ENCODE results near the gene OTOG.

Gene OTOG

DNA sequence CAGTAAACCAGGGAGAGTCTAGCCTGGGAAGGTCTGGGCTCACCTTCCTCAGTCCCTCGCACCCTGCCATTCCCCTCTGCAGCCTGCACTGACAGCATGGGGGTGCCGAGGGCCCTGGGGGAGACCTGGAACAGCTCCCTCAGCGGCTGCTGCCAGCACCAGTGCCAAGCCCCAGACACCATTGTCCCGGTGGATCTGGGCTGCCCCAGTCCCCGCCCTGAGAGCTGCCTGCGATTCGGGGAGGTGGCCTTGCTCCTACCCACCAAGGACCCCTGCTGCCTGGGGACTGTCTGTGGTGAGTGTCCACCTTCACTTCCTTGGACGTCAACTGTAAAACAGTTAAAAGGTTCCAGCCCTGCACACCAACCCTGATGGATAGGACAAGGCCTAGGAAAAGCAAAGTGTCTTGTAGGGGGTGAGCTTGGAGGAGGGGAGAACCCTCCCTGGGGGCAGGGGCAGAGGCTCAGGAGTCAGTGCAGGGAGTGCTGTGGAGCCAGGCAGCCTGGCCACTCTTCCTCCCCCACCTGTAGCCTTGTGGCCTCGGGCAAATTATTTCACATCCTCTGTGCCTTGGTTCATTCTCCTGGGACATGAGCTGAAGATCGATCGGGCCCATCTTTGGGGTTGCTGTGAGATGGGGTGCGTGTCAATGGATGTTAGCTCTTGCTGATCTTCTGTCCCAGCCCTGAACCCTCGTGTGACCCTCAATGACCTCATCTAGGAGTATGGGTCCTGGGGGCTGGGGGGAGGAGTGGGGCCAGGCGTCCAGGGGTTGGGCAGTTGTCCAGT lies 87.1 kb downstream of the OTOG start:
- Histone ChIP-seq H3K4me2 (ENCODE audit: insufficient read depth, low read length) (no peak overlapping the region), H3K27me3 (ENCODE audit: insufficient read depth, low read length, poor library complexity) (peaks cover 3% of the 10 kb centered on the region), H3K9me3 (ENCODE audit: insufficient read depth, low read length, severe bottlenecking) (no peaks in the 10 kb centered on the region), H4K20me1 (ENCODE audit: insufficient read depth, low read length) (no peaks in the 10 kb centered on the region), H3K4me1 (ENCODE audit: insufficient read depth, low read length) (no peaks in the 10 kb centered on the region), H2AFZ (ENCODE audit: low read depth, low read length) (no peak overlapping the region), H3K4me3 (ENCODE audit: low read depth in 1 of 2, low read length in 2 of 2) (no peak overlapping the region), H3K79me2 (ENCODE audit: insufficient read depth, low read length) (no peaks in the 10 kb centered on the region), H3K9ac (ENCODE audit: low read depth, low read length) (no peak overlapping the region), H3K36me3 (ENCODE audit: insufficient read depth, low read length) (no peaks in the 10 kb centered on the region), H3K27ac (ENCODE audit: low read length) (no peak overlapping the region)
- DNase-seq (no peak), ATAC-seq (ENCODE audit: insufficient read depth, low read depth) (no peak)
- TF ChIP-seq EZH2 (IDR thresholded peaks at IDR 0.05; ENCODE audit: borderline replicate concordance, low read depth, low read length, severe bottlenecking) (no peak), CTCF (IDR thresholded peaks at IDR 0.05; ENCODE audit: borderline replicate concordance, extremely low read depth, low read length, poor library complexity, severe bottlenecking) (no peak)

DNA sequence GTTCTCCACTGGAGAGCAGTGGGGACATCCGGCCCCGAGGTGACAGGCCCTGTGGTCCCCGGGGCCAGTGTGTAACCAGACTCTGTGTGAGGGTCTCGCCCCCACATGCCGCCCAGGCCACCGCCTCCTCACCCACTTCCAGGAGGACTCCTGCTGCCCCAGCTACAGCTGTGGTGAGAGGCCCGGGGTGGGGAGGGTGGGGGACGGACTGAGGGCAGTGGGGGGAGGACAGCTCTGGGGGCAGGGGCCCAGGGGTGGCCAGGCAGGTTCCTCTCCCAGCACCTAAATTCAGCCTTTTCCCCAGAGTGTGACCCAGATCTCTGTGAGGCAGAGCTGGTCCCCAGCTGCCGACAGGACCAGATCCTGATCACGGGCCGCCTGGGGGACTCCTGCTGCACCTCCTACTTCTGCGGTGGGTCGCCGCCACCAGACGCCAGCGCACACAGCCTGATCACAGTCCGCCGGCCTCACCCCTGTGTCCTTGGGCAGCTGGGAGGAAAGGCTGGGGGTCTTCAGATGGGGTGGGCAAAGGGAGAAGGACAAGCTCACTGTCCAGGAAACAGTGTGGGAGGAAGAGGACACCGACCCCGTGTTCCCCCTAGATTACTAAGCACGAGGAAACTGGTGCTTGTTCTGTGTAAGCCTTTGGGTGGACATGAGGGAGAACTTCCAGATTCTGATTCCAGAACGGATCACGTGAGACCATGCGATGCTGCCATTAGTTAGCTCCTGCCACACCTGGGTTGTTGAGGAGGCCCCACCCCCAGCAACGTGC lies 87.9 kb downstream of the OTOG start:
- Histone ChIP-seq H3K27me3 (ENCODE audit: insufficient read depth, low read length, poor library complexity) (peaks cover 3% of the 10 kb centered on the region), H3K4me3 (ENCODE audit: low read depth in 1 of 2, low read length in 2 of 2) (no peak overlapping the region), H3K9me3 (ENCODE audit: insufficient read depth, low read length, severe bottlenecking) (no peaks in the 10 kb centered on the region), H3K4me1 (ENCODE audit: insufficient read depth, low read length) (no peaks in the 10 kb centered on the region), H2AFZ (ENCODE audit: low read depth, low read length) (no peak overlapping the region), H3K27ac (ENCODE audit: low read length) (no peak overlapping the region), H3K79me2 (ENCODE audit: insufficient read depth, low read length) (no peaks in the 10 kb centered on the region), H3K9ac (ENCODE audit: low read depth, low read length) (no peak overlapping the region), H3K36me3 (ENCODE audit: insufficient read depth, low read length) (no peaks in the 10 kb centered on the region), H4K20me1 (ENCODE audit: insufficient read depth, low read length) (no peaks in the 10 kb centered on the region), H3K4me2 (ENCODE audit: insufficient read depth, low read length) (no peak overlapping the region)
- no peak for ATAC-seq (ENCODE audit: insufficient read depth, low read depth)
- no peak for DNase-seq
- TF ChIP-seq EZH2 (IDR thresholded peaks at IDR 0.05; ENCODE audit: borderline replicate concordance, low read depth, low read length, severe bottlenecking) = no peak
- no peak for TF ChIP-seq CTCF (IDR thresholded peaks at IDR 0.05; ENCODE audit: borderline replicate concordance, extremely low read depth, low read length, poor library complexity, severe bottlenecking)

- DNase-seq (no peak), ATAC-seq (ENCODE audit: insufficient read depth, low read depth) (no peak)
- no peak for TF ChIP-seq CTCF (IDR thresholded peaks at IDR 0.05; ENCODE audit: borderline replicate concordance, extremely low read depth, low read length, poor library complexity, severe bottlenecking)
- no peak for TF ChIP-seq EZH2 (IDR thresholded peaks at IDR 0.05; ENCODE audit: borderline replicate concordance, low read depth, low read length, severe bottlenecking)
- H3K4me2 ChIP-seq (ENCODE audit: insufficient read depth, low read length) = no peak overlapping the region
- H4K20me1 ChIP-seq (ENCODE audit: insufficient read depth, low read length) = no peaks in the 10 kb centered on the region
- H3K27me3 ChIP-seq (ENCODE audit: insufficient read depth, low read length, poor library complexity) = peaks cover 3% of the 10 kb centered on the region
- no peak overlapping the region for H3K4me3 ChIP-seq (ENCODE audit: low read depth in 1 of 2, low read length in 2 of 2)
- no peak overlapping the region for H2AFZ ChIP-seq (ENCODE audit: low read depth, low read length)
- H3K4me1 ChIP-seq (ENCODE audit: insufficient read depth, low read length) = no peaks in the 10 kb centered on the region
- no peak overlapping the region for H3K27ac ChIP-seq (ENCODE audit: low read length)
- no peak overlapping the region for H3K9ac ChIP-seq (ENCODE audit: low read depth, low read length)
- no peaks in the 10 kb centered on the region for H3K9me3 ChIP-seq (ENCODE audit: insufficient read depth, low read length, severe bottlenecking)
- no peaks in the 10 kb centered on the region for H3K79me2 ChIP-seq (ENCODE audit: insufficient read depth, low read length)
- H3K36me3 ChIP-seq (ENCODE audit: insufficient read depth, low read length) = no peaks in the 10 kb centered on the region
These were observed 88.5 kb downstream of the OTOG start for GRCh38 chr11:17635551-17635938.
